Left forelimb (tissue), 1 donor: Measurements from ENCODE around the gene VAV1.

ENCODE experiments used
- DNase-seq: peaks from one replicate; pipeline ENCODE4 v3.0.0-alpha.2; 2018; ENCODE audit warnings: low spot score

Gene VAV1

GRCh38 chr19:6894313-6894712 lies 121.8 kb downstream of the VAV1 start:
- no peak for DNase-seq

DNA sequence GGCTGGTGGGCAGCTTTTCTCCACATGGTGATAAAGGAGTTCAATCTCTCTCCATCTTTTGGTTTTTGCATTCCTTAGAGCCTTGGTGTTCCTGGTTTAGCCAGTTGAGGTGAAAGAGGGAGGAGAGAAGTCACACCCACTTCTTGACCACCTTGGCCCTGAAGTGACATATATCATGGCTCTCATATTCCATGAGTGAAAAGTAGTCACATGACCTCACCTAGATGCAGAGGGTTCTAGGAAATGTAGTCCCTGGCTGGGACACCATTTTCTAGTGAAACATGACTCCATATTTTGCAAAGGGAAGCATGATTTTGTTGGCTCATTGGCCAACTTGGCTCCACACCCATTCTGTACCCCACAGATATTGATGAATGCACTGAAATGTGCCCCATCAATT lies 130.9 kb downstream of the VAV1 start:
- no peak for DNase-seq

- no peak for DNase-seq
Measured at GRCh38 chr19:6906559-6907060, 134.1 kb downstream of the VAV1 start.
